Calu3 (cell line): ENCODE results near the gene ARPIN. TPM values are rescaled to one million over a fixed set of nuclear protein-coding genes. Genes with fewer than 3 reads are reported as not detected.
"Not testable (repeated sequence)": the region's sequence is repeated elsewhere in the genome, so short reads cannot be mapped to it uniquely, and the experiment has no call there.

Source experiments
- BruUV-seq: library from RNA; stranded (reverse); fragments of 400-500 nt; replicated peaks from 2 replicates; lab custom pipeline; 2021; lab: Mats Ljungman, UMichigan
- CTCF ChIA-PET: fragments of 300-600 bp; sonication (Branson Sonifier 250); formaldehyde crosslinking; loops from one replicate; lab custom pipeline; 2022; ENCODE audit warnings: antibody characterized with exemption; lab: Charles Lee
- DNase-seq: peaks from one replicate; pipeline ENCODE4 v3.0.0; 2022
- H3K27ac Mint-ChIP-seq: one replicate; pipeline ENCODE4 v1.8.0; 2022; ENCODE audit warnings: mixed read lengths; ENCODE audit not compliant: unreplicated experiment
- H3K27me3 Mint-ChIP-seq: one replicate; pipeline ENCODE4 v1.8.0; 2022; ENCODE audit warnings: mixed read lengths; ENCODE audit not compliant: unreplicated experiment
- H3K36me3 Mint-ChIP-seq: one replicate; pipeline ENCODE4 v1.8.0; 2022; ENCODE audit warnings: mild to moderate bottlenecking, moderate library complexity, mixed read lengths; ENCODE audit not compliant: insufficient read depth, unreplicated experiment
- H3K4me1 Mint-ChIP-seq: one replicate; pipeline ENCODE4 v1.8.0; 2022; ENCODE audit warnings: mild to moderate bottlenecking, low read depth, mixed read lengths; ENCODE audit not compliant: unreplicated experiment
- H3K4me3 Mint-ChIP-seq: one replicate; pipeline ENCODE4 v1.8.0; 2022; ENCODE audit warnings: mild to moderate bottlenecking, low read depth, moderate library complexity, mixed read lengths; ENCODE audit not compliant: unreplicated experiment
- H3K9me3 Mint-ChIP-seq: one replicate; pipeline ENCODE4 v1.8.0; 2022; ENCODE audit warnings: low read depth, mixed read lengths; ENCODE audit not compliant: unreplicated experiment
- intact Hi-C: fragments of 100-400 bp; cut with micrococcal nuclease; formaldehyde crosslinking; loops from one replicate; pipeline ENCODE4 v1.10.0; 2022; ENCODE audit not compliant: unreplicated experiment
- total RNA-seq: library from RNA; stranded (reverse); gene quantifications from 2 replicates; pipeline ENCODE4 v1.2.3, GENCODE V29; 2022
- TF ChIP-seq, protein P1 (sequence below): fragments of 200-600 bp; IDR thresholded peaks from one replicate; pipeline ENCODE4 v1.8.0; 2022; ENCODE audit warnings: antibody characterized with exemption; ENCODE audit not compliant: unreplicated experiment

ARPIN gene
- total RNA-seq, 1 experiment from 2014 or later, result 20.1 TPM

DNA sequence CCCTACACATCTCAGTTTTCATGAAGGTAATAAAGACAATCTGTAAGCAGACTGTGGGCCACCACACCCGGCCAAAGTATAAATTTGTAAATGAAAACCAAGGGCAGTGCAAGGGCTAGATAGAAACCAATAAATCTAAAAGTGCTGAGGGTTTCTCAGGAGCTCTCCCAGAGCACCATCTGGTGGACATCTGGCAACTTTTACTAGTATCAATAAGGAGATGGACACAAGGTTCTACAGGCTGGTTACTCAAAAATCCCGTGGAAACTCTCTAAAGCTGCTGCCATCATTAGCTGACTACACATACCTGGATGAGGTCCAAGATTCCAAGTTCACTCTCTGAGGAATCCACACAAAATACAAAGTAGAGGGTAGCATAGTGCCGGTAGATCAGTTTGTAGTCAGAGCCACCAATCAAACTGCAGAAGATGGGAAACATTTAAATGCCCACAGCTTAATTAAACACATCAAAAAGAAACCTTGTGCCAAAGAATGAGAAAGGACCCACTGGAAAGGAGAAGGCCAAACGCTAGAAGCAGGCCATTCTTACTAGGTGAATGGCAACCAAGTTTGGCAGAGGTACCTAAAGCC lies 24.4 kb downstream of the ARPIN start:
- peaks cover 15% of the 10 kb centered on the region for H3K4me1 Mint-ChIP-seq
- H3K36me3 Mint-ChIP-seq, result peaks cover 31% of the 10 kb centered on the region

DNA sequence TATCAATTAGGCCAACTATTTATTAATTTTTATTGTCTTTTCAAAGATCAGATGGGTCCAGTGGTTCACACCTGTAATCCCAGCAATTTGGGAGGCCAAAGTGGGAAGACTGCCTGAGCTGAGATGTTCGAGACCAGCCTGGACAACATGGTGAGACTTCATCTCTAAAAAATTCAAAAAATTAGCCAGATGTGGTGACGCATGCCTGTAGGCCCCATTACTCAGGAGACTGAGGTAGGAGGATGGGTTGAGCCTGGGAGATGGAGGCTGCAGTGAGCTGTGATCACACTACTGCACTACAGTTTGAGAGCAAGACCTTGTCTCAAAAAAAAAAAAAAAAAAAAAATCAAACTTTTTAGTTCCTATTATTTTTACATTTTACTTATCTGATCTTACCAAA lies 27.1 kb downstream of the ARPIN start:
- H3K4me3 Mint-ChIP-seq, result no peak overlapping the region
- peaks cover 7% of the 10 kb centered on the region for H3K4me1 Mint-ChIP-seq
- peaks cover 22% of the 10 kb centered on the region for H3K36me3 Mint-ChIP-seq
- no TSS peak for BruUV-seq
- no peak overlapping the region for H3K27ac Mint-ChIP-seq
- TF ChIP-seq, protein P1, sequence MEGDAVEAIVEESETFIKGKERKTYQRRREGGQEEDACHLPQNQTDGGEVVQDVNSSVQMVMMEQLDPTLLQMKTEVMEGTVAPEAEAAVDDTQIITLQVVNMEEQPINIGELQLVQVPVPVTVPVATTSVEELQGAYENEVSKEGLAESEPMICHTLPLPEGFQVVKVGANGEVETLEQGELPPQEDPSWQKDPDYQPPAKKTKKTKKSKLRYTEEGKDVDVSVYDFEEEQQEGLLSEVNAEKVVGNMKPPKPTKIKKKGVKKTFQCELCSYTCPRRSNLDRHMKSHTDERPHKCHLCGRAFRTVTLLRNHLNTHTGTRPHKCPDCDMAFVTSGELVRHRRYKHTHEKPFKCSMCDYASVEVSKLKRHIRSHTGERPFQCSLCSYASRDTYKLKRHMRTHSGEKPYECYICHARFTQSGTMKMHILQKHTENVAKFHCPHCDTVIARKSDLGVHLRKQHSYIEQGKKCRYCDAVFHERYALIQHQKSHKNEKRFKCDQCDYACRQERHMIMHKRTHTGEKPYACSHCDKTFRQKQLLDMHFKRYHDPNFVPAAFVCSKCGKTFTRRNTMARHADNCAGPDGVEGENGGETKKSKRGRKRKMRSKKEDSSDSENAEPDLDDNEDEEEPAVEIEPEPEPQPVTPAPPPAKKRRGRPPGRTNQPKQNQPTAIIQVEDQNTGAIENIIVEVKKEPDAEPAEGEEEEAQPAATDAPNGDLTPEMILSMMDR, result no peak
- H3K27me3 Mint-ChIP-seq, result no peaks in the 10 kb centered on the region
- CTCF ChIA-PET, result interaction anchor here (1.9 kb wide), 2 partner anchors 11 to 146 kb away, joined by 5 read pairs; no protein-coding TSS in a partner anchor
- intact Hi-C loops, result no loop called here
- DNase-seq, result no peak
- no peaks in the 10 kb centered on the region for H3K9me3 Mint-ChIP-seq

More for the DNA sequence above, 24.4 kb downstream of the ARPIN start:
- peak; percentile 49 for DNase-seq
- TF ChIP-seq, protein P1, result no peak
- CTCF ChIA-PET, result interaction anchor here (0.6 to 2.1 kb wide), 11 partner anchors 13 to 241 kb away, joined by 3 to 26 read pairs (median 4); no protein-coding TSS in a partner anchor
- no peak overlapping the region for H3K4me3 Mint-ChIP-seq
- intact Hi-C loops, result loop anchor here (1.0 kb wide), 1 partner anchor 148 kb away; no protein-coding TSS in a partner anchor
- no peaks in the 10 kb centered on the region for H3K9me3 Mint-ChIP-seq
- no peak overlapping the region for H3K27ac Mint-ChIP-seq
- H3K27me3 Mint-ChIP-seq, result no peaks in the 10 kb centered on the region
- no TSS peak for BruUV-seq

DNA sequence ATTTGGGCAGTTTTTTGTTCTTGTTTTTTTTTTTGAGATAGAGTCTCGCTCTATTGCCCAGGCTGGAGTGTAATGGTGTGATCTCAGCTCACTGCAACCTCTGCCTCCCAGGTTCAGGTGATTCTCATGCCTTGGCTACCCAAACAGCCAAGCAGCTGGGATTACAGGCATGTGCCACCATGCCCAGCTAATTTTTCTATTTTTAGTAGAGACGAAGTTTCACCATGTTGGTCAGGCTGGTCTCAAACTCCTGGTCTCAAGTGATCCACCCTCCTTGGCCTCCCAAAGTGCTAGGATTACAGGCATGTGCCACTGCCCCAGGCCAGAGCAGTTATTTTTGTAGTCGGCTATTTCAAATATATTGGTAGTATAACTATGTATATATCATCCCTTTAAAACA lies 27.6 kb downstream of the ARPIN start:
- H3K4me1 Mint-ChIP-seq, H3K27ac Mint-ChIP-seq, BruUV-seq, H3K27me3 Mint-ChIP-seq, H3K9me3 Mint-ChIP-seq, H3K4me3 Mint-ChIP-seq, DNase-seq, intact Hi-C loops: not testable (repeated sequence)
- CTCF ChIA-PET, result interaction anchor here (1.9 kb wide), 1 partner anchor 10 kb away, joined by 5 read pairs; no protein-coding TSS in a partner anchor
- H3K36me3 Mint-ChIP-seq, result peaks cover 22% of the 10 kb centered on the region

DNA sequence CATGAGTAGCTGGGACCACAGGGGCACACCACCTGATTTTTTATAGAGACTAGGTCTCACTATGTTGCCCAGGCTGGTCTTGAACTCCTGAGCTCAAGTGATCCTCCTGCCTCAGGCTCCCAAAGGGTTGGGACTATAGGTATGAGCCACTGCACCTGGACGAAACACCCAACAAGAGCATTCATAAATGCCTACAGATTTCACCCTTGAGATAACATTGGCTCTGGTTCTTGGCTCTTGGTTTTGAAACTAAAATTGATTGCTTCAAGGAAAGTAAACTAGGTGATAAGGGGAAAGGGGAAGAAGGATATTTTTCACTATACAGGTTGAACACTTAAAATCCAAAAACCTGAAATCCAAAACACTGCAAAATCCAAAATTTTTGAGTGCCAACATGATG lies 29.2 kb downstream of the ARPIN start:
- Mint-ChIP-seq H3K9me3 (no peaks in the 10 kb centered on the region), H3K4me3 (no peak overlapping the region), H3K36me3 (peaks cover 21% of the 10 kb centered on the region), H3K27me3 (no peaks in the 10 kb centered on the region), H3K4me1 (peaks cover 5% of the 10 kb centered on the region), H3K27ac (no peak overlapping the region)
- intact Hi-C loops, result no loop called here
- TF ChIP-seq, protein P1, result no peak
- no TSS peak for BruUV-seq
- CTCF ChIA-PET, result no interaction called here
- no peak for DNase-seq

DNA sequence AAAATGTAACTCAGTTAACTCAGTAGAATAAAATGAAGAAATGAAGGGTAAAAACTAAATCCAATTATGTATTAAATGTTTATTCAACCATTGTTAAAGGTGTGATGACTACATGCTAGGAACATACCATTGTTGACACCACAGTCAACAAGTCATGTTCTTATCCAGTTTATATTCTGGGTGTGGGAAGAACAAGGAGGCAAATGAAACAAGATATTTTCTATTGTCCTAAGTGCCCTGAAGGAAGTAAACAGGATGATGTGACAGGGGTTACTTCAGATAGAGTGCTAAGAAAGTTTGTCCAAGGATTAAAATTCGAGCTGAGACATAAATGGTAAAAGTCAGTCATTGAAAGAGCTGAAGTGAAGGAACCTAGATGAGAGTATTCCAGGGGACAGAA lies 32.0 kb downstream of the ARPIN start:
- no TSS peak for BruUV-seq
- DNase-seq, result no peak
- Mint-ChIP-seq H3K36me3 (peaks cover 19% of the 10 kb centered on the region), H3K9me3 (no peaks in the 10 kb centered on the region), H3K27ac (no peak overlapping the region), H3K4me1 (no peaks in the 10 kb centered on the region), H3K27me3 (no peaks in the 10 kb centered on the region), H3K4me3 (no peak overlapping the region)
- intact Hi-C loops, result no loop called here
- TF ChIP-seq, protein P1, result no peak
- CTCF ChIA-PET, result no interaction called here
